Neural crest cell (in vitro differentiated cells): Measurements from ENCODE around the gene DPY19L3. TPM values are rescaled to one million over a fixed set of nuclear protein-coding genes. Genes with fewer than 3 reads are reported as not detected.

Experiments
- DNase-seq: peaks from one replicate; pipeline ENCODE4 v3.0.0; 2021; ENCODE audit warnings: low read depth, mixed read lengths, low spot score
- H3K27ac Mint-ChIP-seq: one replicate; pipeline ENCODE4 v1.8.0; 2021; ENCODE audit warnings: mild to moderate bottlenecking, mixed read lengths; ENCODE audit not compliant: unreplicated experiment
- H3K27me3 Mint-ChIP-seq: 2 replicates; pipeline ENCODE4 v1.8.0; 2021; ENCODE audit warnings: low read depth, mild to moderate bottlenecking, mixed read lengths
- H3K36me3 Mint-ChIP-seq: 2 replicates; pipeline ENCODE4 v1.8.0; 2021; ENCODE audit warnings: low read depth, mild to moderate bottlenecking, mixed read lengths
- H3K4me1 Mint-ChIP-seq: 2 replicates; pipeline ENCODE4 v1.8.0; 2021; ENCODE audit warnings: mixed read lengths
- H3K4me3 Mint-ChIP-seq: one replicate; pipeline ENCODE4 v1.8.0; 2021; ENCODE audit warnings: mild to moderate bottlenecking, mixed read lengths
- H3K9me3 Mint-ChIP-seq: 2 replicates; pipeline ENCODE4 v1.8.0; 2021; ENCODE audit warnings: mixed read lengths
- CTCF ChIP-seq: fragments of 200-600 bp; sonication (generic); conservative IDR thresholded peaks from 2 replicates; pipeline ENCODE4 v1.5.0; 2021; ENCODE audit warnings: antibody characterized with exemption, mild to moderate bottlenecking
- total RNA-seq: library from RNA; stranded (reverse); gene quantifications from 2 replicates; pipeline ENCODE4 v1.2.1, GENCODE V29; 2021

DPY19L3 gene
- total RNA-seq, 1 donor from 2014 or later, result 108 TPM

GRCh38 chr19:32406161-32407003 is 812 bp downstream of the DPY19L3 start:
- TF ChIP-seq CTCF, result no peak
- Mint-ChIP-seq H3K27ac (no peak overlapping the region), H3K27me3 (no peaks in the 10 kb centered on the region), H3K36me3 (peaks cover 19% of the 10 kb centered on the region), H3K4me1 (peaks cover 31% of the 10 kb centered on the region), H3K9me3 (no peaks in the 10 kb centered on the region), H3K4me3 (peak overlapping the region; percentile 95)
- DNase-seq, result no peak

DNA sequence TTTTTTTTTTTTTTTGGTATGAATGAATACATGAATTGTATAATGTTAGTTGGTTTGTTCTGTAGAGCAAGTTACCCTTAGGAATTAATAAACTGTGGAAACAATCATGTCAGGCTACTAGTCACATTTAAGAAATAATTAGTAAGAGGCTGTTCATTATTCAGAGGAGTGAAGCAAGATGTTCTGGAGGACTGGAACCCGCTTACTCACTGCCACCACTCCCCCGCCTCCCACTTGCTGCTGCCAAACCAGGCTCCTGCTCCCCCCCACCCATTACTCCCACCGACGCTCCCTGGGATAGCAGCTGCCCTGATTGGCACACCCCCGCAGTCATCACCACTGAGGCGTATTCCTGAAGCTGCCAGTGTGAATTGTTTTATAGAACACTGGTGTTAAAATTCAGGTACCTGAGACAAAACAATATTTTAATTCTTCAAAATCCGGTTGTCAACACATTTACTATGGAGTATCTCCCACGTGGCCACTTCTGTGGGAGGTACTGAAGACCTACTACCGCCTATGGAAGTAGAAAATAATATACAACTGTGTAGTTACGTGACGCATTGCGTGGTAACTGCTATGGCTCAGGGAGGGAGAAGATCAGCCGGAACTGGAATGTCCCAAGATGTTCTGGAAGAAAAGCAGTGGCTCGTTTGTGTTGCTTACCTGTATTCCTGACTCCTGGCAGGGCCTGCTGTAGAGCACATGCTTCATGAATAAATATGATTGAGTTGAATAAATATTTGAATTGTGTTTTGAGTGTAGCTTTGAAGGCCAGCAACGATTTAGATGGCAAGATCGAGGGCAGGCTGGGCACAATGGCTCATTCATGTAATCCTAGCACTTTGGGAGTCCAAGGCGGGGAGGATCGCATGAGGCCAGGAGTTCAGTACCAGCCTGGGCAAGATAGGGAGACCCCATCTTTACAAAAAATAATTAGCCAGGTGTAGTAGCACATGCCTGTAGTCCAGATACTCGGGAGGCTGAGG is 1.7 kb downstream of the DPY19L3 start:
- H3K4me1 Mint-ChIP-seq, result peaks cover 31% of the 10 kb centered on the region
- TF ChIP-seq CTCF, result no peak
- peak overlapping the region; percentile 95 for H3K4me3 Mint-ChIP-seq
- H3K36me3 Mint-ChIP-seq, result peaks cover 22% of the 10 kb centered on the region
- no peaks in the 10 kb centered on the region for H3K9me3 Mint-ChIP-seq
- DNase-seq, result no peak
- H3K27ac Mint-ChIP-seq, result no peak overlapping the region
- no peaks in the 10 kb centered on the region for H3K27me3 Mint-ChIP-seq

DNA sequence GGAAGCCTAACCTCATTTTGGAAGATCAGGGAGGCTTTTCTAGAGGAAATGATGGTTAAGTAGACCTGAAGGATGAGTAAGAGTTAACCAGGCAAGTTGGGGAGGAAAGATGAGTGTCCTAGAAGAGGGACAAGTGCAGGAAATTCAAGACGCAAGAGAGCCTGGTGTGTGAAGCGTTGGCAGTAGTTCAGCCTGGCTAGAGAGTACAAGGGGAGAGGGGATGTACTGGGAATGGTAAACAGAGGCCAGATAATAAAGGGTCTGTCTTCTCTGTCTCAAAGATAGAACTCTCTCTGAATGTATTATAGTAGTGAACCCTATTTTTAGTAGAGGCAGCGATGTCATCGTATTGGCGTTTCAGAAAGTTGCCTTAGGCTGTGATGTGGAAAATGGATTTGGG is 9.7 kb downstream of the DPY19L3 start:
- TF ChIP-seq CTCF, result no peak
- Mint-ChIP-seq H3K9me3 (no peaks in the 10 kb centered on the region), H3K4me3 (no peak overlapping the region), H3K4me1 (peaks cover 14% of the 10 kb centered on the region), H3K36me3 (peaks cover 41% of the 10 kb centered on the region), H3K27me3 (no peaks in the 10 kb centered on the region), H3K27ac (no peak overlapping the region)
- DNase-seq, result no peak

GRCh38 chr19:32415669-32416068 is 10.1 kb downstream of the DPY19L3 start:
- no peak for TF ChIP-seq CTCF
- H3K4me3 Mint-ChIP-seq, result no peak overlapping the region
- peaks cover 14% of the 10 kb centered on the region for H3K4me1 Mint-ChIP-seq
- H3K36me3 Mint-ChIP-seq, result peaks cover 42% of the 10 kb centered on the region
- no peaks in the 10 kb centered on the region for H3K27me3 Mint-ChIP-seq
- no peak overlapping the region for H3K27ac Mint-ChIP-seq
- no peak for DNase-seq
- H3K9me3 Mint-ChIP-seq, result no peaks in the 10 kb centered on the region

- H3K4me1 Mint-ChIP-seq, result peaks cover 14% of the 10 kb centered on the region
Measured at GRCh38 chr19:32416749-32417456, 11.3 kb downstream of the DPY19L3 start.

More at GRCh38 chr19:32416749-32417456, 11.3 kb downstream of the DPY19L3 start:
- Mint-ChIP-seq H3K9me3 (no peaks in the 10 kb centered on the region), H3K36me3 (peaks cover 40% of the 10 kb centered on the region), H3K27me3 (no peaks in the 10 kb centered on the region), H3K4me3 (no peak overlapping the region), H3K27ac (peak overlapping the region; percentile 75)
- no peak for TF ChIP-seq CTCF
- no peak for DNase-seq
